A549 (cell line): ENCODE data around the gene AAMP. TPM values are rescaled to one million over a fixed set of nuclear protein-coding genes. Genes with fewer than 3 reads are reported as not detected.

ENCODE experiments used
- ATAC-seq, 2 experiments: fragments of 200-7000 bp in 1 of 2; fragments of >200 bp in 1 of 2; cut with Nextera tagmentation in 1 of 2; cut with Tn5 transposase in 1 of 2; 3 replicates each; pipeline versions ENCODE4 v1.8.0 to v1.9.1; 2018 to 2020; ENCODE audit warnings: mild to moderate bottlenecking in 1 of 2, moderate library complexity in 1 of 2
- CTCF ChIA-PET: fragments of 300-600 bp; sonication (Branson Sonifier 250); formaldehyde crosslinking; extraction: SDS; loops from one replicate; lab custom pipeline; 2021; ENCODE audit warnings: antibody characterized with exemption, inconsistent platforms; lab: Yijun Ruan, JAX
- POLR2A ChIA-PET: fragments of 350-600 bp; formaldehyde crosslinking; extraction: SDS; loops from one replicate; lab custom pipeline; 2021; ENCODE audit warnings: antibody characterized with exemption, inconsistent platforms; lab: Yijun Ruan, JAX
- DNase-seq, 2 experiments: peaks; one replicate each; pipeline versions ENCODE4 v3.0.0 to v3.0.0-alpha.2; 2011 to 2016; ENCODE audit warnings: low read depth in 1 of 2, low spot score in 1 of 2
- FAIRE-seq: peaks from 2 replicates; lab custom pipeline; 2011; peaks lifted over from hg19 to GRCh38; lab: Jason Lieb, UNC
- H3K27ac ChIP-seq, 2 experiments: fragments of >200 bp; sonication (Bioruptor Twin); formaldehyde crosslinking; 3 replicates each; pipeline ENCODE4 v1.5.1; 2016 to 2017
- H3K4me1 ChIP-seq: fragments of >200 bp; sonication (Bioruptor Twin); formaldehyde crosslinking; 3 replicates; pipeline ENCODE4 v1.6.1; 2016
- H3K4me2 ChIP-seq: fragments of >200 bp; sonication (Bioruptor Twin); formaldehyde crosslinking; 3 replicates; pipeline ENCODE4 v1.6.1; 2016
- H3K4me3 ChIP-seq: fragments of >200 bp; sonication (Bioruptor Twin); formaldehyde crosslinking; 3 replicates; pipeline ENCODE4 v1.5.1; 2016
- H3K9me3 ChIP-seq: fragments of >200 bp; sonication (Bioruptor Twin); formaldehyde crosslinking; 3 replicates; pipeline ENCODE4 v1.6.1; 2016
- CEBPB ChIP-seq, 2 experiments: fragments of >200 bp in 1 of 2; sonication (Bioruptor Twin) in 1 of 2; formaldehyde crosslinking in 1 of 2; IDR thresholded peaks; 2 replicates each; pipeline ENCODE4 v1.6.1; 2012 to 2016
- CHD2 ChIP-seq: fragments of 150-350 bp; IDR thresholded peaks from 2 replicates; pipeline ENCODE4 v1.6.1; 2014; ENCODE audit warnings: low read length; ENCODE audit not compliant: partially characterized antibody
- CTCF ChIP-seq: fragments of >200 bp; sonication (Bioruptor Twin); formaldehyde crosslinking; IDR thresholded peaks from 3 replicates; pipeline ENCODE4 v1.5.1; 2016
- EHF ChIP-seq: fragments of 250-450 bp; sonication (Bioruptor Pico); IDR thresholded peaks from 2 replicates; pipeline ENCODE4 v1.5.0; 2020; ENCODE audit warnings: mild to moderate bottlenecking
- ESRRA ChIP-seq: fragments of 150-350 bp; IDR thresholded peaks from 2 replicates; pipeline ENCODE4 v1.6.1; 2014; ENCODE audit warnings: mild to moderate bottlenecking, low read length, borderline replicate concordance
- GATA3 ChIP-seq: IDR thresholded peaks from 2 replicates; pipeline ENCODE4 v1.6.1; 2012; ENCODE audit warnings: borderline replicate concordance
- HDAC2 ChIP-seq: fragments of 200-600 bp; sonication (generic); IDR thresholded peaks from 2 replicates; pipeline ENCODE4 v1.6.1; 2016
- HEYL ChIP-seq: fragments of 250-450 bp; sonication (Bioruptor Pico); IDR thresholded peaks from 2 replicates; pipeline ENCODE4 v1.8.0; 2021; ENCODE audit warnings: mild to moderate bottlenecking, moderate library complexity
- HMGXB4 ChIP-seq: fragments of 250-450 bp; sonication (Bioruptor Pico); IDR thresholded peaks from 2 replicates; pipeline ENCODE4 v1.5.0; 2021; ENCODE audit warnings: mild to moderate bottlenecking, moderate library complexity, borderline replicate concordance
- HOXB13 ChIP-seq: fragments of 250-450 bp; sonication (Bioruptor Pico); IDR thresholded peaks from 2 replicates; pipeline ENCODE4 v1.5.0; 2020; ENCODE audit warnings: low read depth, mild to moderate bottlenecking, moderate library complexity
- KDM1A ChIP-seq: fragments of 200-600 bp; sonication (generic); IDR thresholded peaks from 2 replicates; pipeline ENCODE4 v1.6.1; 2016; ENCODE audit warnings: low read depth, mild to moderate bottlenecking
- MAX ChIP-seq: IDR thresholded peaks from 2 replicates; pipeline ENCODE4 v1.6.1; 2012
- NFE2L2 ChIP-seq: fragments of 150-350 bp; conservative IDR thresholded peaks from 2 replicates; pipeline ENCODE4 v1.6.1; 2014; ENCODE audit warnings: low read length
- NR3C1 ChIP-seq: fragments of >200 bp; sonication (Bioruptor Twin); formaldehyde crosslinking; IDR thresholded peaks from 3 replicates; pipeline ENCODE4 v1.6.1; 2017
- PBX3 ChIP-seq: IDR thresholded peaks from 2 replicates; pipeline ENCODE4 v1.6.1; 2012
- RARB ChIP-seq: fragments of 250-450 bp; sonication (Bioruptor Pico); IDR thresholded peaks from 2 replicates; pipeline ENCODE4 v1.8.0; 2021; ENCODE audit warnings: mild to moderate bottlenecking, moderate library complexity
- TP53 ChIP-seq: fragments of 250-450 bp; sonication (Bioruptor Pico); IDR thresholded peaks from 2 replicates; pipeline ENCODE4 v1.5.0; 2021; ENCODE audit warnings: mild to moderate bottlenecking, moderate library complexity
- WGBS: methylation state at CpG from one replicate; pipeline ENCODE4 v1.1.6; 2017; ENCODE audit errors: missing lambda C conversion rate; 5-methylcytosine and 5-hydroxymethylcytosine counted together
- polyA plus RNA-seq, 4 experiments: library from polyadenylated mRNA; depleted of rRNA in 3 of 4; stranded (reverse); fragments of >200 nt; fragmentation: RNase III in 1 of 4; extraction: RNeasy Plus Mini Kit Qiagen cat#74134 plus additional on column Dnase treatment in 1 of 4; gene quantifications; 2 replicates in 3 of 4; 3 replicates in 1 of 4; pipeline ENCODE4 v1.2.3, GENCODE V29; 2011 to 2017

Gene AAMP
- polyA plus RNA-seq, 2 of the 4 experiments (the other 2 are of a cell fraction), result 82.0 to 173 TPM

- Histone ChIP-seq H3K4me1 (peaks cover 10% of the 10 kb centered on the region), H3K4me2 (no peak overlapping the region), H3K9me3 (no peaks in the 10 kb centered on the region)
- FAIRE-seq (no peak), ATAC-seq (peak in 1 of 2 experiments; percentile 23; a peak in 1 of 6 replicates)
- TF ChIP-seq CTCF (peak; percentile 12; the same call in 1 of the 3 replicates), NFE2L2 (no peak), NR3C1 (no peak)
- TF ChIP-seq, all 56 proteins: peak for 1
- no peak for DNase-seq
- ChIA-PET CTCF (interaction anchor here (1.7 to 2.9 kb wide), 3 partner anchors 25 to 491 kb away, joined by 3 to 18 read pairs (median 4); partner anchors contain the start of gene CATIP), POLR2A (no interaction called here)
- Histone ChIP-seq H3K4me3 (no peak overlapping the region), H3K27ac (no peak overlapping the region)
- 95% methylated on average over 12 of the region's 12 CpGs for WGBS
These were observed 7.2 kb upstream of the AAMP start for GRCh38 chr2:218276986-218277755.

- Histone ChIP-seq H3K27ac (no peak overlapping the region), H3K4me1 (peaks cover 21% of the 10 kb centered on the region), H3K9me3 (no peaks in the 10 kb centered on the region), H3K4me3 (no peak overlapping the region), H3K4me2 (no peak overlapping the region)
- WGBS, result 93% methylated on average over 9 of the region's 9 CpGs
- TF ChIP-seq EHF (CRISPR knock-in tag) (no peak), HEYL (CRISPR knock-in tag) (no peak), MAX (no peak), HOXB13 (no peak), HMGXB4 (CRISPR knock-in tag) (no peak)
- POLR2A ChIA-PET, result interaction anchor here (1.6 kb wide), 1 partner anchor 12 kb away, joined by 5 read pairs; no protein-coding TSS in a partner anchor
- ATAC-seq, result no peak
- no peak for DNase-seq
- FAIRE-seq, result no peak
- CTCF ChIA-PET, result interaction anchor here (0.6 to 6.5 kb wide), 13 partner anchors 9 to 372 kb away, joined by 3 to 105 read pairs (median 5); partner anchors contain the start of genes CATIP and TMBIM1
These were observed 5.6 kb upstream of the AAMP start for GRCh38 chr2:218275371-218276072.

- no peak for TF ChIP-seq HOXB13
- TF ChIP-seq TP53 (CRISPR knock-in tag), result no peak
- TF ChIP-seq PBX3, result no peak
- TF ChIP-seq KDM1A, result no peak
- no peak for TF ChIP-seq HDAC2
- no peak for TF ChIP-seq NFE2L2
- TF ChIP-seq CEBPB (IDR thresholded peaks at IDR 0.05), result no peak
- no peak for TF ChIP-seq EHF (CRISPR knock-in tag)
- no peak for TF ChIP-seq MAX
- no peak for TF ChIP-seq ESRRA
- no peak for TF ChIP-seq GATA3
- no peak for TF ChIP-seq CTCF
- TF ChIP-seq RARB (CRISPR knock-in tag), result no peak
- TF ChIP-seq CHD2, result no peak
- FAIRE-seq (no peak), DNase-seq (no peak), ATAC-seq (no peak)
- CTCF ChIA-PET, result interaction anchor here (1.0 to 6.5 kb wide), 10 partner anchors 10 to 192 kb away, joined by 3 to 105 read pairs (median 6); partner anchors contain the start of genes CATIP and TMBIM1
- 91% methylated on average over 4 of the region's 4 CpGs for WGBS
- Histone ChIP-seq H3K27ac (no peak overlapping the region), H3K4me3 (no peak overlapping the region), H3K4me2 (no peak overlapping the region), H3K4me1 (peaks cover 21% of the 10 kb centered on the region), H3K9me3 (no peaks in the 10 kb centered on the region)
- POLR2A ChIA-PET, result interaction anchor here (1.6 kb wide), 1 partner anchor 12 kb away, joined by 5 read pairs; no protein-coding TSS in a partner anchor
These were observed 4.6 kb upstream of the AAMP start for GRCh38 chr2:218274586-218274985.
